Gastroesophageal sphincter (tissue), 4 donors: Measurements from ENCODE around the gene SCAP. TPM values are rescaled to one million over a fixed set of nuclear protein-coding genes. Genes with fewer than 3 reads are reported as not detected.

ENCODE experiments used
- ATAC-seq: fragments of 150-250 bp; one replicate; pipeline ENCODE4 v1.9.1; 2016; ENCODE audit warnings: mild to moderate bottlenecking, moderate library complexity
- H3K27ac ChIP-seq, 4 donors: fragments of 200-600 bp; sonication (generic) in 3 of 4; 1 replicate in 3 of 4; 2 replicates in 1 of 4; pipeline ENCODE4 v1.5.1; 2016 to 2019
- H3K27me3 ChIP-seq: fragments of 200-600 bp; sonication (generic); one replicate; pipeline ENCODE4 v1.5.1; 2019
- H3K36me3 ChIP-seq, 2 donors: fragments of 200-600 bp; sonication (generic); one replicate each; pipeline ENCODE4 v1.5.1; 2019; ENCODE audit warnings: control low read depth in 1 of 2
- H3K4me1 ChIP-seq, 3 donors: fragments of 200-600 bp; sonication (generic); 1 replicate in 2 of 3; 2 replicates in 1 of 3; pipeline ENCODE4 v1.5.1; 2016 to 2019; ENCODE audit warnings: control low read depth in 2 of 3
- H3K4me3 ChIP-seq, 2 donors: fragments of 200-600 bp; sonication (generic); one replicate each; pipeline ENCODE4 v1.5.1; 2019; ENCODE audit warnings: mild to moderate bottlenecking in 1 of 2, moderate library complexity in 1 of 2
- H3K9me3 ChIP-seq, 3 donors: fragments of 200-600 bp; sonication (generic); one replicate each; pipeline ENCODE4 v1.5.1; 2017 to 2019; ENCODE audit warnings: control low read depth in 2 of 3
- CTCF ChIP-seq, 4 experiments: fragments of 200-600 bp in 2 of 4; fragments of 450-650 bp in 2 of 4; sonication (generic) in 1 of 4; IDR thresholded peaks; one replicate each; pipeline ENCODE4 v1.5.1; 2017 to 2019; ENCODE audit warnings: antibody characterized with exemption in 4 of 4, mild to moderate bottlenecking in 2 of 4, moderate library complexity in 2 of 4
- EP300 ChIP-seq: sonication (generic); formaldehyde crosslinking; IDR thresholded peaks from one replicate; pipeline ENCODE4 v1.6.1; 2017; ENCODE audit warnings: antibody characterized with exemption, mild to moderate bottlenecking
- POLR2A ChIP-seq, 2 donors: fragments of 450-650 bp; IDR thresholded peaks; one replicate each; pipeline ENCODE4 v1.6.1; 2017; ENCODE audit warnings: antibody characterized with exemption in 2 of 2, mild to moderate bottlenecking in 2 of 2, moderate library complexity in 1 of 2
- POLR2AphosphoS5 ChIP-seq: sonication (generic); formaldehyde crosslinking; IDR thresholded peaks from one replicate; pipeline ENCODE4 v1.6.1; 2017; ENCODE audit warnings: antibody characterized with exemption
- WGBS, 2 donors: methylation state at CpG; one replicate each; pipeline ENCODE4 v1.1.5; 2018; ENCODE audit warnings: low coverage in 1 of 2; 5-methylcytosine and 5-hydroxymethylcytosine counted together
- total RNA-seq, 4 donors: library from RNA; depleted of rRNA; stranded (reverse); fragments of >200 nt; gene quantifications; one replicate each; pipeline ENCODE4 v1.1.0, GENCODE V29; 2016

SCAP gene
- total RNA-seq, 4 donors from 2014 or later, result 58.8 to 93.5 (median 71.5) TPM

GRCh38 chr3:47504113-47504512 is 28.4 kb upstream of the SCAP start:
- Histone ChIP-seq H3K27ac (no peak overlapping the region), H3K4me1 (no peaks in the 10 kb centered on the region), H3K9me3 (no peaks in the 10 kb centered on the region), H3K27me3 (no peaks in the 10 kb centered on the region), H3K4me3 (no peak overlapping the region), H3K36me3 (peaks cover 0 to 97% of the 10 kb centered on the region in 2 donors)
- no peak for ATAC-seq
- no CpG with 5 or more reads among the region's 7 CpGs for WGBS, 2 donors
- no peak for TF ChIP-seq POLR2A (IDR thresholded peaks at IDR 0.05)
- TF ChIP-seq POLR2AphosphoS5, result no peak
- no peak for TF ChIP-seq CTCF (IDR thresholded peaks at IDR 0.05)
- TF ChIP-seq EP300, result no peak

GRCh38 chr3:47503033-47503432 is 27.3 kb upstream of the SCAP start:
- no peaks in the 10 kb centered on the region for H3K27me3 ChIP-seq
- no peak overlapping the region for H3K27ac ChIP-seq
- no peaks in the 10 kb centered on the region for H3K9me3 ChIP-seq
- no peak for ATAC-seq
- H3K36me3 ChIP-seq, result peaks cover 0 to 97% of the 10 kb centered on the region in 2 donors
- WGBS, 2 donors, result 82 to 83% methylated on average over 2 of the region's 2 CpGs
- no peak overlapping the region for H3K4me3 ChIP-seq
- no peaks in the 10 kb centered on the region for H3K4me1 ChIP-seq
- TF ChIP-seq EP300, result no peak
- no peak for TF ChIP-seq POLR2AphosphoS5
- no peak for TF ChIP-seq POLR2A (IDR thresholded peaks at IDR 0.05)
- no peak for TF ChIP-seq CTCF (IDR thresholded peaks at IDR 0.05)

GRCh38 chr3:47496892-47497291 is 21.2 kb upstream of the SCAP start:
- Histone ChIP-seq H3K27me3 (no peaks in the 10 kb centered on the region), H3K9me3 (no peaks in the 10 kb centered on the region), H3K36me3 (peaks cover 0 to 79% of the 10 kb centered on the region in 2 donors), H3K27ac (no peak overlapping the region), H3K4me3 (no peak overlapping the region), H3K4me1 (no peaks in the 10 kb centered on the region)
- no peak for TF ChIP-seq CTCF (IDR thresholded peaks at IDR 0.05)
- no peak for TF ChIP-seq EP300
- TF ChIP-seq POLR2AphosphoS5, result no peak
- no peak for TF ChIP-seq POLR2A (IDR thresholded peaks at IDR 0.05)
- ATAC-seq, result no peak

- no peaks in the 10 kb centered on the region for H3K9me3 ChIP-seq
- no peaks in the 10 kb centered on the region for H3K27me3 ChIP-seq
- no peak for TF ChIP-seq CTCF (IDR thresholded peaks at IDR 0.05)
- TF ChIP-seq POLR2A (IDR thresholded peaks at IDR 0.05), result no peak
- no peak for TF ChIP-seq EP300
- TF ChIP-seq POLR2AphosphoS5, result no peak
- ATAC-seq, result no peak
- no peak overlapping the region for H3K4me3 ChIP-seq
- no peak overlapping the region for H3K27ac ChIP-seq
- no peaks in the 10 kb centered on the region for H3K4me1 ChIP-seq
- WGBS, 2 donors, result 90 to 93% methylated on average over 5 to 6 of the region's 8 CpGs
- H3K36me3 ChIP-seq, result peaks cover 0 to 78% of the 10 kb centered on the region in 2 donors
These were observed 20.1 kb upstream of the SCAP start for GRCh38 chr3:47495886-47496285.

- Histone ChIP-seq H3K4me1 (no peaks in the 10 kb centered on the region), H3K4me3 (no peak overlapping the region), H3K27ac (no peak overlapping the region), H3K27me3 (no peaks in the 10 kb centered on the region), H3K36me3 (peaks cover 0 to 70% of the 10 kb centered on the region in 2 donors), H3K9me3 (no peaks in the 10 kb centered on the region)
- TF ChIP-seq POLR2AphosphoS5 (no peak), CTCF (IDR thresholded peaks at IDR 0.05) (no peak), EP300 (no peak), POLR2A (IDR thresholded peaks at IDR 0.05) (no peak)
- WGBS, 2 donors, result 80 to 90% methylated on average over 1 to 3 of the region's 4 CpGs
- no peak for ATAC-seq
These were observed 19.4 kb upstream of the SCAP start for GRCh38 chr3:47495111-47495510.
